HepG2 (cell line): ENCODE measurements around the gene RHBDF2. TPM values are rescaled to one million over a fixed set of nuclear protein-coding genes. Genes with fewer than 3 reads are reported as not detected.
A peak's percentile ranks its signal among the peaks of the same experiment; 100 is the strongest.

Source experiments
- ERF ChIP-seq: IDR thresholded peaks from 2 replicates; pipeline ENCODE4 v1.6.1; 2018; ENCODE audit warnings: missing biosample characterization, missing genetic modification reagents
- KLF16 ChIP-seq, 2 experiments: sonication (generic) in 1 of 2; formaldehyde crosslinking in 1 of 2; IDR thresholded peaks; 2 replicates each; pipeline versions ENCODE4 v1.6.1 to v1.8.0; 2016 to 2023; ENCODE audit warnings: missing genetic modification reagents in 2 of 2, missing compliant biosample characterization in 1 of 2
- NR1H2 ChIP-seq: sonication (generic); formaldehyde crosslinking; IDR thresholded peaks from 2 replicates; pipeline ENCODE4 v1.8.1; 2022; ENCODE audit warnings: low read depth, missing genetic modification reagents, borderline replicate concordance
- POLR2AphosphoS5 ChIP-seq: IDR thresholded peaks from 2 replicates; pipeline ENCODE4 v1.6.1; 2012; ENCODE audit warnings: low read depth, low read length
- PPARG ChIP-seq: conservative IDR thresholded peaks from 2 replicates; pipeline ENCODE4 v1.6.1; 2016; ENCODE audit warnings: missing biosample characterization, missing genetic modification reagents
- ZEB1 ChIP-seq: IDR thresholded peaks from 2 replicates; pipeline ENCODE4 v1.6.1; 2012; ENCODE audit warnings: mild to moderate bottlenecking, low read depth, inconsistent platforms; ENCODE audit not compliant: insufficient replicate concordance
- ZFP36 ChIP-seq: fragments of 150-350 bp; IDR thresholded peaks from 2 replicates; pipeline ENCODE4 v1.6.1; 2018; ENCODE audit warnings: borderline replicate concordance, low read length, low read depth; ENCODE audit not compliant: partially characterized antibody
- ZFP36L2 ChIP-seq: sonication (generic); formaldehyde crosslinking; IDR thresholded peaks from 2 replicates; pipeline ENCODE4 v1.4.0; 2020; ENCODE audit warnings: missing genetic modification reagents
- ZNF253 ChIP-seq: sonication (generic); formaldehyde crosslinking; IDR thresholded peaks from 2 replicates; pipeline ENCODE4 v1.8.0; 2022; ENCODE audit warnings: mild to moderate bottlenecking, missing genetic modification reagents, borderline replicate concordance
- ZNF382 ChIP-seq: sonication (generic); formaldehyde crosslinking; IDR thresholded peaks from 2 replicates; pipeline ENCODE4 v1.5.0; 2020; ENCODE audit warnings: missing genetic modification reagents, mild to moderate bottlenecking, borderline replicate concordance
- ZNF550 ChIP-seq: sonication (generic); formaldehyde crosslinking; IDR thresholded peaks from 2 replicates; pipeline ENCODE4 v1.4.0; 2020; ENCODE audit warnings: mild to moderate bottlenecking, missing genetic modification reagents, borderline replicate concordance
- ZNF564 ChIP-seq: sonication (generic); formaldehyde crosslinking; IDR thresholded peaks from 2 replicates; pipeline ENCODE4 v1.8.1; 2023; ENCODE audit warnings: mild to moderate bottlenecking, missing genetic modification reagents
- polyA plus RNA-seq, 8 experiments: library from polyadenylated mRNA; depleted of rRNA in 3 of 8; stranded (reverse) in 7 of 8; unstranded in 1 of 8; fragments of >200 nt; fragmentation: Illumina TruSeq in 4 of 8; extraction: Trizol in 4 of 8; gene quantifications; 2 replicates each; pipeline versions ENCODE4 v1.2.1 to v1.2.3, GENCODE V29; 2011 to 2016; ENCODE audit warnings: low read depth in 4 of 8, missing spikeins in 1 of 8, mixed read lengths in 1 of 8; ENCODE audit not compliant: insufficient read depth in 1 of 8
- total RNA-seq, 5 experiments: library from RNA; depleted of rRNA; stranded (reverse); fragments of >200 nt; fragmentation: Illumina TruSeq; extraction: Trizol; gene quantifications; 2 replicates each; pipeline ENCODE4 v1.2.3, GENCODE V29; 2016; ENCODE audit warnings: low read depth in 1 of 5
- TF ChIP-seq, protein P1 (sequence below): sonication (generic); formaldehyde crosslinking; IDR thresholded peaks from 2 replicates; pipeline ENCODE4 v1.5.0; 2020; ENCODE audit warnings: mild to moderate bottlenecking, missing genetic modification reagents, borderline replicate concordance
- TF ChIP-seq, protein P2 (sequence below): IDR thresholded peaks from 2 replicates; pipeline ENCODE4 v1.6.1; 2012; ENCODE audit warnings: low read length, improper control_type of control experiment
- TF ChIP-seq, protein P3 (sequence below): sonication (generic); formaldehyde crosslinking; IDR thresholded peaks from 2 replicates; pipeline ENCODE4 v1.8.0; 2022; ENCODE audit warnings: missing genetic modification reagents, mild to moderate bottlenecking, moderate library complexity, borderline replicate concordance
- TF ChIP-seq, protein P4 (sequence below): sonication (generic); formaldehyde crosslinking; IDR thresholded peaks from 2 replicates; pipeline ENCODE4 v1.5.0; 2020; ENCODE audit warnings: missing genetic modification reagents, mild to moderate bottlenecking, borderline replicate concordance

The RHBDF2 gene
- total and polyA plus RNA-seq, 2 of the 13 experiments (the other 11 are each of a cell fraction or from before 2014, with no cell fraction given), result 7.8 to 24.2 TPM

DNA sequence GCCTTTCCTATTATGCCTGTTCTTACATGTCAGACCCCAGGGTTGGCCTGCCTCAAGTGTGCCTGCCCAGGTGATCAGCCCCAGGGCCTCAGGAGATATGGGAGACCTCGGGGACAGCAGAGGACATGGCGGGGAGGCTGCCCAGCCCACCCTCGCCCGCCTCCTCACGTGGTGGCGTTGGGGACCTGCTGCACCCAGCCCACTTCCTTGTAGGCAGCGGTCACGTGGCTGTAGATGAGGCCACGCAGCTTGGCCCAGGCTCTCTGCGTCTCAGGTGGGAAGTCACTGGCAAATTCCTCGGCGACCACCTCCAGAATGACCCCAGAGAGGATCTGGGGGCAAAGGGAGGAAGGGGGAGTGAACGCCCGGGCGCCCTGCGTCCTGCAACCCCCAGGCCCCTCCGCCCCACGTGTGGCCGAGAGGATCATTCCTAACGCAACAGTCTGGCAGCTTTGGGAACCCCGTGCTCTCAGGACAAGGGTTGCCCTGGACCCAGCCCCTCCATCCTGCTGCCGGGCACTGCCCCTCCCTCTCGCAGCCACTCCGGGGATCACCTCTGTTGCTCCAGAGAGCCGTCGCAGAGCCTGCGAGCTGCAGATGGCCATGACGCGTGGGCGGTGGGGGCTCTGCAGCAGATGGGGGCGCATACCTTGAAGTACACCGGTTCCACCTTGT lies 29.7 kb upstream of the RHBDF2 start (continued):
- TF ChIP-seq, protein P1, sequence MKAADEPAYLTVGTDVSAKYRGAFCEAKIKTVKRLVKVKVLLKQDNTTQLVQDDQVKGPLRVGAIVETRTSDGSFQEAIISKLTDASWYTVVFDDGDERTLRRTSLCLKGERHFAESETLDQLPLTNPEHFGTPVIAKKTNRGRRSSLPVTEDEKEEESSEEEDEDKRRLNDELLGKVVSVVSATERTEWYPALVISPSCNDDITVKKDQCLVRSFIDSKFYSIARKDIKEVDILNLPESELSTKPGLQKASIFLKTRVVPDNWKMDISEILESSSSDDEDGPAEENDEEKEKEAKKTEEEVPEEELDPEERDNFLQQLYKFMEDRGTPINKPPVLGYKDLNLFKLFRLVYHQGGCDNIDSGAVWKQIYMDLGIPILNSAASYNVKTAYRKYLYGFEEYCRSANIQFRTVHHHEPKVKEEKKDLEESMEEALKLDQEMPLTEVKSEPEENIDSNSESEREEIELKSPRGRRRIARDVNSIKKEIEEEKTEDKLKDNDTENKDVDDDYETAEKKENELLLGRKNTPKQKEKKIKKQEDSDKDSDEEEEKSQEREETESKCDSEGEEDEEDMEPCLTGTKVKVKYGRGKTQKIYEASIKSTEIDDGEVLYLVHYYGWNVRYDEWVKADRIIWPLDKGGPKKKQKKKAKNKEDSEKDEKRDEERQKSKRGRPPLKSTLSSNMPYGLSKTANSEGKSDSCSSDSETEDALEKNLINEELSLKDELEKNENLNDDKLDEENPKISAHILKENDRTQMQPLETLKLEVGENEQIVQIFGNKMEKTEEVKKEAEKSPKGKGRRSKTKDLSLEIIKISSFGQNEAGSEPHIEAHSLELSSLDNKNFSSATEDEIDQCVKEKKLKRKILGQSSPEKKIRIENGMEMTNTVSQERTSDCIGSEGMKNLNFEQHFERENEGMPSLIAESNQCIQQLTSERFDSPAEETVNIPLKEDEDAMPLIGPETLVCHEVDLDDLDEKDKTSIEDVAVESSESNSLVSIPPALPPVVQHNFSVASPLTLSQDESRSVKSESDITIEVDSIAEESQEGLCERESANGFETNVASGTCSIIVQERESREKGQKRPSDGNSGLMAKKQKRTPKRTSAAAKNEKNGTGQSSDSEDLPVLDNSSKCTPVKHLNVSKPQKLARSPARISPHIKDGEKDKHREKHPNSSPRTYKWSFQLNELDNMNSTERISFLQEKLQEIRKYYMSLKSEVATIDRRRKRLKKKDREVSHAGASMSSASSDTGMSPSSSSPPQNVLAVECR (CRISPR knock-in tag), result no peak
- TF ChIP-seq NR1H2 (no peak), KLF16 (CRISPR knock-in tag; IDR thresholded peaks at IDR 0.05) (no peak), ZFP36L2 (CRISPR knock-in tag) (no peak), ZNF550 (CRISPR knock-in tag) (no peak), ZNF253 (CRISPR knock-in tag) (no peak), ZNF382 (CRISPR knock-in tag) (no peak), ZEB1 (no peak), POLR2AphosphoS5 (no peak), ZNF564 (no peak), ERF (CRISPR knock-in tag) (no peak), PPARG (CRISPR knock-in tag) (no peak), ZFP36 (no peak)
- TF ChIP-seq, protein P2, sequence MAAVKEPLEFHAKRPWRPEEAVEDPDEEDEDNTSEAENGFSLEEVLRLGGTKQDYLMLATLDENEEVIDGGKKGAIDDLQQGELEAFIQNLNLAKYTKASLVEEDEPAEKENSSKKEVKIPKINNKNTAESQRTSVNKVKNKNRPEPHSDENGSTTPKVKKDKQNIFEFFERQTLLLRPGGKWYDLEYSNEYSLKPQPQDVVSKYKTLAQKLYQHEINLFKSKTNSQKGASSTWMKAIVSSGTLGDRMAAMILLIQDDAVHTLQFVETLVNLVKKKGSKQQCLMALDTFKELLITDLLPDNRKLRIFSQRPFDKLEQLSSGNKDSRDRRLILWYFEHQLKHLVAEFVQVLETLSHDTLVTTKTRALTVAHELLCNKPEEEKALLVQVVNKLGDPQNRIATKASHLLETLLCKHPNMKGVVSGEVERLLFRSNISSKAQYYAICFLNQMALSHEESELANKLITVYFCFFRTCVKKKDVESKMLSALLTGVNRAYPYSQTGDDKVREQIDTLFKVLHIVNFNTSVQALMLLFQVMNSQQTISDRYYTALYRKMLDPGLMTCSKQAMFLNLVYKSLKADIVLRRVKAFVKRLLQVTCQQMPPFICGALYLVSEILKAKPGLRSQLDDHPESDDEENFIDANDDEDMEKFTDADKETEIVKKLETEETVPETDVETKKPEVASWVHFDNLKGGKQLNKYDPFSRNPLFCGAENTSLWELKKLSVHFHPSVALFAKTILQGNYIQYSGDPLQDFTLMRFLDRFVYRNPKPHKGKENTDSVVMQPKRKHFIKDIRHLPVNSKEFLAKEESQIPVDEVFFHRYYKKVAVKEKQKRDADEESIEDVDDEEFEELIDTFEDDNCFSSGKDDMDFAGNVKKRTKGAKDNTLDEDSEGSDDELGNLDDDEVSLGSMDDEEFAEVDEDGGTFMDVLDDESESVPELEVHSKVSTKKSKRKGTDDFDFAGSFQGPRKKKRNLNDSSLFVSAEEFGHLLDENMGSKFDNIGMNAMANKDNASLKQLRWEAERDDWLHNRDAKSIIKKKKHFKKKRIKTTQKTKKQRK, result no peak
- TF ChIP-seq, protein P3, sequence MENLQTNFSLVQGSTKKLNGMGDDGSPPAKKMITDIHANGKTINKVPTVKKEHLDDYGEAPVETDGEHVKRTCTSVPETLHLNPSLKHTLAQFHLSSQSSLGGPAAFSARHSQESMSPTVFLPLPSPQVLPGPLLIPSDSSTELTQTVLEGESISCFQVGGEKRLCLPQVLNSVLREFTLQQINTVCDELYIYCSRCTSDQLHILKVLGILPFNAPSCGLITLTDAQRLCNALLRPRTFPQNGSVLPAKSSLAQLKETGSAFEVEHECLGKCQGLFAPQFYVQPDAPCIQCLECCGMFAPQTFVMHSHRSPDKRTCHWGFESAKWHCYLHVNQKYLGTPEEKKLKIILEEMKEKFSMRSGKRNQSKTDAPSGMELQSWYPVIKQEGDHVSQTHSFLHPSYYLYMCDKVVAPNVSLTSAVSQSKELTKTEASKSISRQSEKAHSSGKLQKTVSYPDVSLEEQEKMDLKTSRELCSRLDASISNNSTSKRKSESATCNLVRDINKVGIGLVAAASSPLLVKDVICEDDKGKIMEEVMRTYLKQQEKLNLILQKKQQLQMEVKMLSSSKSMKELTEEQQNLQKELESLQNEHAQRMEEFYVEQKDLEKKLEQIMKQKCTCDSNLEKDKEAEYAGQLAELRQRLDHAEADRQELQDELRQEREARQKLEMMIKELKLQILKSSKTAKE (CRISPR knock-in tag), result no peak
- TF ChIP-seq, protein P4, sequence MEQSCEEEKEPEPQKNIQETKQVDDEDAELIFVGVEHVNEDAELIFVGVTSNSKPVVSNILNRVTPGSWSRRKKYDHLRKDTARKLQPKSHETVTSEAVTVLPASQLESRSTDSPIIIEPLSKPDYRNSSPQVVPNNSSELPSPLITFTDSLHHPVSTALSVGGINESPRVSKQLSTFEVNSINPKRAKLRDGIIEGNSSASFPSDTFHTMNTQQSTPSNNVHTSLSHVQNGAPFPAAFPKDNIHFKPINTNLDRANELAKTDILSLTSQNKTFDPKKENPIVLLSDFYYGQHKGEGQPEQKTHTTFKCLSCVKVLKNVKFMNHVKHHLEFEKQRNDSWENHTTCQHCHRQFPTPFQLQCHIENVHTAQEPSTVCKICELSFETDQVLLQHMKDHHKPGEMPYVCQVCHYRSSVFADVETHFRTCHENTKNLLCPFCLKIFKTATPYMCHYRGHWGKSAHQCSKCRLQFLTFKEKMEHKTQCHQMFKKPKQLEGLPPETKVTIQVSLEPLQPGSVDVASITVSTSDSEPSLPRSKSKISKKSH, result peak; percentile 50; the same call in 1 of the 2 replicates
